Neuronal stem cell (in vitro differentiated cells): Measurements from ENCODE around the gene CHST13.

Experiments used
- DNase-seq: peaks from one replicate; pipeline ENCODE4 v3.0.0-alpha.2; 2013; ENCODE audit warnings: low spot score
- H2AFZ ChIP-seq: one replicate; pipeline ENCODE4 v1.6.1; 2013; ENCODE audit warnings: mild to moderate bottlenecking, low read length, inconsistent platforms
- H2AK5ac ChIP-seq: 2 replicates; pipeline ENCODE4 v1.6.1; 2013; ENCODE audit warnings: low read depth, mild to moderate bottlenecking, inconsistent platforms, low read length, moderate library complexity, mixed read lengths
- H2BK120ac ChIP-seq: 2 replicates; pipeline ENCODE4 v1.6.1; 2013; ENCODE audit warnings: low read depth, mild to moderate bottlenecking, inconsistent platforms, low read length, moderate library complexity, mixed read lengths
- H2BK12ac ChIP-seq: one replicate; pipeline ENCODE4 v1.6.1; 2013; ENCODE audit warnings: low read length, inconsistent platforms
- H2BK15ac ChIP-seq: 2 replicates; pipeline ENCODE4 v1.6.1; 2013; ENCODE audit warnings: mild to moderate bottlenecking, low read length, inconsistent platforms, mixed read lengths
- H2BK5ac ChIP-seq: one replicate; pipeline ENCODE4 v1.6.1; 2013; ENCODE audit warnings: inconsistent platforms, mild to moderate bottlenecking, low read length, moderate library complexity
- H3K14ac ChIP-seq: one replicate; pipeline ENCODE4 v1.6.1; 2013; ENCODE audit warnings: low read length, inconsistent platforms
- H3K18ac ChIP-seq: 2 replicates; pipeline ENCODE4 v1.6.1; 2013; ENCODE audit warnings: low read length, inconsistent platforms
- H3K23ac ChIP-seq: 2 replicates; pipeline ENCODE4 v1.6.1; 2013; ENCODE audit warnings: low read depth, mild to moderate bottlenecking, mixed read lengths, low read length, inconsistent platforms; ENCODE audit not compliant: poor library complexity
- H3K27ac ChIP-seq: replicated peaks from 3 replicates; pipeline ENCODE4 v1.5.1; 2013; ENCODE audit warnings: low read length, inconsistent platforms
- H3K27me3 ChIP-seq, 3 experiments: 2 replicates each; pipeline ENCODE4 v1.6.1; 2013; ENCODE audit warnings: low read length in 3 of 3, mild to moderate bottlenecking in 2 of 3, inconsistent platforms in 1 of 3, low read depth in 1 of 3, mixed read lengths in 1 of 3, moderate library complexity in 1 of 3; ENCODE audit not compliant: control insufficient read depth in 3 of 3, insufficient read depth in 3 of 3
- H3K36me3 ChIP-seq, 2 donors: replicated peaks in 1 of 2; 2 replicates each; pipeline ENCODE4 v1.6.1; 2013; ENCODE audit warnings: low read length in 2 of 2; ENCODE audit not compliant: control insufficient read depth in 2 of 2, insufficient read depth in 2 of 2
- H3K4ac ChIP-seq: 2 replicates; pipeline ENCODE4 v1.6.1; 2013; ENCODE audit warnings: inconsistent platforms, mild to moderate bottlenecking, low read length, moderate library complexity
- H3K4me1 ChIP-seq, 2 donors: 1 replicate in 1 of 2; 2 replicates in 1 of 2; pipeline ENCODE4 v1.6.1; 2013; ENCODE audit warnings: low read length in 2 of 2, low read depth in 1 of 2; ENCODE audit not compliant: control insufficient read depth in 2 of 2, insufficient read depth in 1 of 2
- H3K4me2 ChIP-seq: one replicate; pipeline ENCODE4 v1.6.1; 2013; ENCODE audit warnings: mild to moderate bottlenecking, low read length, inconsistent platforms; ENCODE audit not compliant: insufficient read depth, poor library complexity, severe bottlenecking
- H3K4me3 ChIP-seq, 2 donors: 2 replicates each; pipeline ENCODE4 v1.5.1; 2013; ENCODE audit warnings: low read length in 2 of 2, mild to moderate bottlenecking in 2 of 2, inconsistent platforms in 1 of 2, moderate library complexity in 1 of 2
- H3K79me1 ChIP-seq: one replicate; pipeline ENCODE4 v1.6.1; 2013; ENCODE audit warnings: low read depth, mild to moderate bottlenecking, inconsistent platforms, low read length, moderate library complexity
- H3K9ac ChIP-seq: one replicate; pipeline ENCODE4 v1.6.1; 2013; ENCODE audit warnings: mild to moderate bottlenecking, low read depth, low read length, inconsistent platforms; ENCODE audit not compliant: poor library complexity
- H3K9me3 ChIP-seq, 2 donors: replicated peaks in 1 of 2; 2 replicates each; pipeline versions ENCODE3 to v1.6.1; 2013; ENCODE audit warnings: low read length in 2 of 2, mild to moderate bottlenecking in 2 of 2, inconsistent platforms in 1 of 2, low read depth in 1 of 2, mixed read lengths in 1 of 2, moderate library complexity in 1 of 2; ENCODE audit not compliant: control insufficient read depth in 2 of 2, insufficient read depth in 1 of 2
- H4K8ac ChIP-seq: one replicate; pipeline ENCODE4 v1.6.1; 2013; ENCODE audit warnings: low read depth, mild to moderate bottlenecking, inconsistent platforms, low read length, moderate library complexity
- H4K91ac ChIP-seq: one replicate; pipeline ENCODE4 v1.6.1; 2013; ENCODE audit warnings: low read length, low read depth, mild to moderate bottlenecking, inconsistent platforms; ENCODE audit not compliant: poor library complexity
- WGBS, 2 donors: extraction: QIAGEN DNeasy Blood & Tissue Kit; methylation state at CpG; one replicate each; pipeline ENCODE4 v1.1.7; 2013; ENCODE audit warnings: missing lambda C conversion rate in 2 of 2, mixed read lengths in 1 of 2; ENCODE audit not compliant: insufficient read length in 2 of 2, insufficient replicate concordance in 1 of 2; ENCODE audit errors: extremely low coverage in 2 of 2; 5-methylcytosine and 5-hydroxymethylcytosine counted together

The CHST13 gene

GRCh38 chr3:126499401-126499800 lies 24.6 kb upstream of the CHST13 start:
- Histone ChIP-seq H2AK5ac (peak overlapping the region; percentile 35), H3K4me1 (peaks cover 6 to 19% of the 10 kb centered on the region in 2 donors), H3K79me1 (no peaks in the 10 kb centered on the region), H4K8ac (no peak overlapping the region), H3K4me2 (no peak overlapping the region), H3K4ac (no peak overlapping the region), H2AFZ (no peak overlapping the region), H3K27me3 (peaks cover 0 to under 1% (median 0%) of the 10 kb centered on the region in 3 experiments), H2BK120ac (no peak overlapping the region), H3K18ac (peak overlapping the region; percentile 46), H3K4me3 (no peak overlapping the region), H3K27ac (no peak overlapping the region), H2BK5ac (peak overlapping the region; percentile 49), H3K36me3 (no peaks in the 10 kb centered on the region), H4K91ac (no peak overlapping the region), H3K23ac (no peak overlapping the region), H3K9me3 (peaks cover 0 to 3% of the 10 kb centered on the region in 2 donors), H2BK12ac (no peak overlapping the region), H3K14ac (no peak overlapping the region), H3K9ac (no peak overlapping the region), H2BK15ac (peak overlapping the region; percentile 25)
- WGBS, 2 donors, result no CpG with 5 or more reads among the region's 9 CpGs
- DNase-seq, result no peak

DNA sequence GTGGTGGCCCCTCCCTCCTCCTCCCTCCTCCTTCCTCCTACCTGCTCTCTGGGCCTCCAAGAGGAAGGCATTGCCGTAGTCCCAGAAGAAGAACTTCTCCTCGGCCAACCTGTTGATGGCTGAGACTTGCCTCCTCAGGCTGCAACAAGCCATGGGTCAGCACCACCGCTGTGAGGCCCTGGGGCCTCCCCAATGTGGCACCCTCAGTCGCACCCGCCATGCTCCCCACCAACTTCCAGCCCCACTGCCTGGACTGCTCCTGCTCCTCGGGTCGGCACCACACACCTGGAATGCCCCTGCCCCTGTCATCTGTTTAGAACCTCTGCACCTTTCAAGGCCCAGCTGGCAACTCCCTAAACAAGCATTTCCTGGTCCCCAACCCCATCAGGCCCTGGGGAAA lies 23.9 kb upstream of the CHST13 start:
- Histone ChIP-seq H2BK15ac (peak overlapping the region; percentile 86), H2BK12ac (no peak overlapping the region), H3K23ac (no peak overlapping the region), H4K8ac (no peak overlapping the region), H3K79me1 (no peaks in the 10 kb centered on the region), H2BK120ac (no peak overlapping the region), H3K27me3 (peaks cover 0 to 6% (median 0%) of the 10 kb centered on the region in 3 experiments), H2BK5ac (peak overlapping the region; percentile 49), H4K91ac (no peak overlapping the region), H3K36me3 (no peaks in the 10 kb centered on the region), H2AK5ac (peak overlapping the region; percentile 92), H3K9me3 (peaks cover 0 to 3% of the 10 kb centered on the region in 2 donors), H3K4ac (no peak overlapping the region), H2AFZ (no peak overlapping the region), H3K27ac (no peak overlapping the region), H3K14ac (no peak overlapping the region), H3K4me3 (no peak overlapping the region), H3K4me2 (no peak overlapping the region), H3K18ac (peak overlapping the region; percentile 74), H3K4me1 (peaks cover 4 to 19% of the 10 kb centered on the region in 2 donors), H3K9ac (no peak overlapping the region)
- WGBS, 2 donors, result no CpG with 5 or more reads among the region's 7 CpGs
- no peak for DNase-seq

GRCh38 chr3:126501054-126501453 lies 22.9 kb upstream of the CHST13 start:
- no peak overlapping the region for H3K4me2 ChIP-seq
- H3K27ac ChIP-seq, result no peak overlapping the region
- peak overlapping the region; percentile 92 for H2AK5ac ChIP-seq
- H3K18ac ChIP-seq, result peak overlapping the region; percentile 90
- H2BK5ac ChIP-seq, result no peak overlapping the region
- no peaks in the 10 kb centered on the region for H3K36me3 ChIP-seq
- H3K27me3 ChIP-seq, result peaks cover 0 to 6% (median 0%) of the 10 kb centered on the region in 3 experiments
- no peak overlapping the region for H3K4ac ChIP-seq
- H3K14ac ChIP-seq, result peak overlapping the region; percentile 83
- no peak overlapping the region for H4K91ac ChIP-seq
- H3K23ac ChIP-seq, result no peak overlapping the region
- H3K9me3 ChIP-seq, result peaks cover 0 to 3% of the 10 kb centered on the region in 2 donors
- peak overlapping the region; percentile 93 for H2BK12ac ChIP-seq
- no peak overlapping the region for H2BK120ac ChIP-seq
- no CpG with 5 or more reads among the region's 5 CpGs for WGBS, 2 donors
- DNase-seq, result no peak
- peaks cover 4 to 19% of the 10 kb centered on the region in 2 donors for H3K4me1 ChIP-seq
- H3K4me3 ChIP-seq, result no peak overlapping the region
- no peaks in the 10 kb centered on the region for H3K79me1 ChIP-seq
- H2AFZ ChIP-seq, result no peak overlapping the region
- H2BK15ac ChIP-seq, result peak overlapping the region; percentile 4
- no peak overlapping the region for H3K9ac ChIP-seq
- peak overlapping the region; percentile 0 for H4K8ac ChIP-seq

- no CpG with 5 or more reads among the region's 7 CpGs for WGBS, 2 donors
- no peak overlapping the region for H3K9ac ChIP-seq
- H2BK120ac ChIP-seq, result no peak overlapping the region
- H3K4me2 ChIP-seq, result no peak overlapping the region
- no peak overlapping the region for H2BK12ac ChIP-seq
- no peak overlapping the region for H2BK15ac ChIP-seq
- H3K9me3 ChIP-seq, result peaks cover 0 to 3% of the 10 kb centered on the region in 2 donors
- H3K23ac ChIP-seq, result no peak overlapping the region
- H2AK5ac ChIP-seq, result no peak overlapping the region
- no peak for DNase-seq
- H3K36me3 ChIP-seq, result no peaks in the 10 kb centered on the region
- no peak overlapping the region for H2BK5ac ChIP-seq
- H3K27ac ChIP-seq, result no peak overlapping the region
- no peak overlapping the region for H3K14ac ChIP-seq
- peak overlapping the region; percentile 52 for H4K8ac ChIP-seq
- H4K91ac ChIP-seq, result no peak overlapping the region
- no peak overlapping the region for H3K18ac ChIP-seq
- no peak overlapping the region for H3K4me3 ChIP-seq
- no peak overlapping the region for H2AFZ ChIP-seq
- H3K4me1 ChIP-seq, result peaks cover 4 to 19% of the 10 kb centered on the region in 2 donors
- H3K4ac ChIP-seq, result no peak overlapping the region
- H3K79me1 ChIP-seq, result no peaks in the 10 kb centered on the region
- H3K27me3 ChIP-seq, result peaks cover 0 to 6% (median 0%) of the 10 kb centered on the region in 3 experiments
Measured at GRCh38 chr3:126501736-126502135, 22.2 kb upstream of the CHST13 start.
